H1 (cell line): ENCODE measurements around the gene SCFD1. TPM values are rescaled to one million over a fixed set of nuclear protein-coding genes. Genes with fewer than 3 reads are reported as not detected.

ENCODE experiments used
- CTCF ChIA-PET: fragments of 300-600 bp; sonication (Branson Sonifier 250); formaldehyde crosslinking; loops from one replicate; lab custom pipeline; 2021; ENCODE audit not compliant: partially characterized antibody; lab: Charles Lee
- POLR2A ChIA-PET: fragments of 300-600 bp; sonication (Branson Sonifier 250); formaldehyde crosslinking; loops from one replicate; lab custom pipeline; 2021; ENCODE audit warnings: inconsistent platforms; ENCODE audit not compliant: partially characterized antibody; lab: Charles Lee
- DNase-seq, 2 experiments: peaks; one replicate each; pipeline versions ENCODE4 v3.0.0 to v3.0.0-alpha.2; 2010 to 2022; ENCODE audit warnings: low spot score in 2 of 2, low read depth in 1 of 2, mixed read lengths in 1 of 2
- FAIRE-seq: peaks from 2 replicates; lab custom pipeline; 2011; peaks lifted over from hg19 to GRCh38; lab: Jason Lieb, UNC
- H2AFZ ChIP-seq: 2 replicates; pipeline ENCODE4 v1.8.1; 2012; ENCODE audit warnings: low read length, inconsistent platforms
- H2AK5ac ChIP-seq: 2 replicates; pipeline ENCODE4 v1.6.1; 2013; ENCODE audit warnings: low read depth, low read length
- H2BK120ac ChIP-seq: replicated peaks from 2 replicates; pipeline ENCODE3; 2013; ENCODE audit warnings: low read depth, low read length, inconsistent platforms
- H2BK12ac ChIP-seq: 2 replicates; pipeline ENCODE4 v1.6.1; 2013; ENCODE audit warnings: low read depth, low read length
- H2BK15ac ChIP-seq: 2 replicates; pipeline ENCODE4 v1.6.1; 2013; ENCODE audit warnings: low read length
- H2BK20ac ChIP-seq: 2 replicates; pipeline ENCODE4 v1.6.1; 2013; ENCODE audit warnings: low read length
- H2BK5ac ChIP-seq: 2 replicates; pipeline ENCODE4 v1.6.1; 2013; ENCODE audit warnings: low read depth, low read length
- H3K14ac ChIP-seq: 2 replicates; pipeline ENCODE4 v1.6.1; 2013; ENCODE audit warnings: inconsistent platforms; ENCODE audit not compliant: insufficient read length
- H3K18ac ChIP-seq: 2 replicates; pipeline ENCODE4 v1.6.1; 2013; ENCODE audit warnings: low read length; ENCODE audit errors: extremely low read depth
- H3K23ac ChIP-seq: 2 replicates; pipeline ENCODE4 v1.6.1; 2013; ENCODE audit warnings: inconsistent platforms; ENCODE audit not compliant: insufficient read length
- H3K23me2 ChIP-seq: 2 replicates; pipeline ENCODE4 v1.6.1; 2013; ENCODE audit warnings: low read depth, low read length
- H3K27ac ChIP-seq: 2 replicates; pipeline ENCODE4 v1.6.1; 2011; ENCODE audit warnings: low read depth, low read length, inconsistent platforms
- H3K27me3 ChIP-seq, 4 experiments: replicated peaks in 1 of 4; 1 replicate in 1 of 4; 2 replicates in 3 of 4; pipeline versions ENCODE4 v1.6.1 to v1.8.1; 2011 to 2013; ENCODE audit warnings: low read length in 3 of 4, mild to moderate bottlenecking in 3 of 4, inconsistent platforms in 2 of 4, mixed read lengths in 2 of 4, moderate library complexity in 1 of 4; ENCODE audit not compliant: control insufficient read depth in 3 of 4, insufficient read depth in 3 of 4; ENCODE audit errors: extremely low read depth in 1 of 4
- H3K36me3 ChIP-seq, 4 experiments: 2 replicates each; pipeline versions ENCODE4 v1.6.1 to v1.8.1; 2011 to 2013; ENCODE audit warnings: mild to moderate bottlenecking in 4 of 4, low read length in 3 of 4, moderate library complexity in 2 of 4, control low read depth in 1 of 4, inconsistent platforms in 1 of 4; ENCODE audit not compliant: insufficient read depth in 4 of 4, control insufficient read depth in 2 of 4
- H3K4ac ChIP-seq: replicated peaks from 2 replicates; pipeline ENCODE3; 2013; ENCODE audit warnings: low read length, low read depth, mixed read lengths, inconsistent platforms; ENCODE audit not compliant: insufficient read length
- H3K4me1 ChIP-seq, 4 experiments: replicated peaks in 1 of 4; 1 replicate in 1 of 4; 2 replicates in 3 of 4; pipeline versions ENCODE4 v1.6.1 to v1.8.1; 2011 to 2013; ENCODE audit warnings: low read length in 3 of 4, inconsistent platforms in 2 of 4, mixed read lengths in 1 of 4; ENCODE audit not compliant: insufficient read depth in 4 of 4, control insufficient read depth in 3 of 4
- H3K4me2 ChIP-seq, 2 experiments: 2 replicates each; pipeline versions ENCODE4 v1.6.1 to v1.8.1; 2011 to 2013; ENCODE audit warnings: low read depth in 2 of 2, low read length in 2 of 2, control low read depth in 1 of 2, inconsistent platforms in 1 of 2, mild to moderate bottlenecking in 1 of 2; ENCODE audit not compliant: insufficient read depth in 1 of 2
- H3K4me3 ChIP-seq, 4 experiments: fragments of 200-600, 300-600 bp in 1 of 4; sonication (generic), shearing (Covaris generic), sonication (Bioruptor Twin) in 1 of 4; 2 replicates each; pipeline versions ENCODE4 v1.5.1 to v1.8.1; 2011 to 2016; ENCODE audit warnings: low read length in 4 of 4, low read depth in 3 of 4, control low read depth in 2 of 4, inconsistent platforms in 2 of 4, mild to moderate bottlenecking in 2 of 4, mixed read lengths in 1 of 4, moderate library complexity in 1 of 4; ENCODE audit not compliant: insufficient read depth in 2 of 4; ENCODE audit errors: extremely low read depth in 1 of 4
- H3K56ac ChIP-seq: replicated peaks from 2 replicates; pipeline ENCODE3; 2013; ENCODE audit warnings: low read depth, mild to moderate bottlenecking, mixed read lengths, low read length, inconsistent platforms; ENCODE audit not compliant: insufficient read length
- H3K79me1 ChIP-seq: 2 replicates; pipeline ENCODE4 v1.6.1; 2013; ENCODE audit warnings: low read depth, low read length, control low read depth
- H3K79me2 ChIP-seq, 2 experiments: 2 replicates each; pipeline versions ENCODE4 v1.6.1 to v1.8.1; 2012 to 2013; ENCODE audit warnings: low read length in 2 of 2, mild to moderate bottlenecking in 2 of 2, inconsistent platforms in 1 of 2; ENCODE audit not compliant: insufficient read depth in 2 of 2, control insufficient read depth in 1 of 2
- H3K9ac ChIP-seq, 4 experiments: replicated peaks in 1 of 4; 1 replicate in 1 of 4; 2 replicates in 3 of 4; pipeline versions ENCODE4 v1.6.1 to v1.8.1; 2011 to 2013; ENCODE audit warnings: low read depth in 3 of 4, low read length in 3 of 4, control low read depth in 2 of 4, mild to moderate bottlenecking in 2 of 4, moderate library complexity in 2 of 4, inconsistent platforms in 1 of 4; ENCODE audit errors: extremely low read depth in 1 of 4
- H3K9me3 ChIP-seq, 2 experiments: 2 replicates each; pipeline versions ENCODE4 v1.6.1 to v1.8.1; 2012 to 2013; ENCODE audit warnings: mild to moderate bottlenecking in 2 of 2, moderate library complexity in 2 of 2, control low read depth in 1 of 2, inconsistent platforms in 1 of 2, low read depth in 1 of 2, low read length in 1 of 2, mixed read lengths in 1 of 2; ENCODE audit not compliant: insufficient read depth in 2 of 2
- H4K20me1 ChIP-seq, 2 experiments: replicated peaks in 1 of 2; 2 replicates each; pipeline versions ENCODE3 to v1.8.1; 2011 to 2013; ENCODE audit warnings: inconsistent platforms in 2 of 2, low read length in 2 of 2, mild to moderate bottlenecking in 1 of 2; ENCODE audit not compliant: insufficient read depth in 2 of 2, control insufficient read depth in 1 of 2
- H4K5ac ChIP-seq: 2 replicates; pipeline ENCODE4 v1.6.1; 2013; ENCODE audit warnings: low read length, low read depth, mixed read lengths, inconsistent platforms; ENCODE audit not compliant: insufficient read length
- H4K8ac ChIP-seq: 2 replicates; pipeline ENCODE4 v1.8.0; 2013; ENCODE audit warnings: mild to moderate bottlenecking, moderate library complexity, low read length, inconsistent platforms; ENCODE audit not compliant: insufficient read depth; ENCODE audit errors: extremely low read depth
- H4K91ac ChIP-seq: replicated peaks from 2 replicates; pipeline ENCODE3; 2013; ENCODE audit warnings: low read length, mixed read lengths, inconsistent platforms; ENCODE audit not compliant: insufficient read length
- ASH2L ChIP-seq: fragments of 200-600, 300-600 bp; sonication (generic); IDR thresholded peaks from one replicate; pipeline ENCODE4 v1.7.1; 2017; ENCODE audit warnings: low read length
- CEBPB ChIP-seq: IDR thresholded peaks from 2 replicates; pipeline ENCODE4 v1.6.1; 2012; ENCODE audit warnings: low read depth, low read length
- E2F6 ChIP-seq: IDR thresholded peaks from 2 replicates; pipeline ENCODE4 v1.6.1; 2012; ENCODE audit warnings: inconsistent platforms
- JUN ChIP-seq: IDR thresholded peaks from 2 replicates; pipeline ENCODE4 v1.6.1; 2011; ENCODE audit warnings: low read depth, mild to moderate bottlenecking, improper control_type of control experiment, low read length
- KDM1A ChIP-seq: fragments of 200-600, 300-600 bp; sonication (generic); IDR thresholded peaks from 2 replicates; pipeline ENCODE4 v1.7.1; 2016; ENCODE audit warnings: mild to moderate bottlenecking, low read length, borderline replicate concordance
- NANOG ChIP-seq: IDR thresholded peaks from 2 replicates; pipeline ENCODE4 v1.6.1; 2011; ENCODE audit warnings: low read length, low read depth, mild to moderate bottlenecking, inconsistent platforms; ENCODE audit not compliant: insufficient read depth, poor library complexity, severe bottlenecking
- SIN3A ChIP-seq, 2 experiments: IDR thresholded peaks in 1 of 2; conservative IDR thresholded peaks in 1 of 2; 2 replicates each; pipeline ENCODE4 v1.6.1; 2011 to 2012; ENCODE audit warnings: low read length in 2 of 2, improper control_type of control experiment in 1 of 2, low read depth in 1 of 2, mild to moderate bottlenecking in 1 of 2
- SIRT6 ChIP-seq: IDR thresholded peaks from one replicate; pipeline ENCODE4 v1.7.1; 2012; ENCODE audit warnings: low read length, inconsistent platforms
- ZNF274 ChIP-seq: IDR thresholded peaks from 2 replicates; pipeline ENCODE4 v1.7.0; 2012; ENCODE audit warnings: low read length, borderline replicate concordance; ENCODE audit errors: extremely low read depth
- WGBS, 2 experiments: shearing (Covaris generic) in 1 of 2; methylation state at CpG; one replicate each; pipeline versions ENCODE4 v1.1.6 to v1.1.7; 2013 to 2015; ENCODE audit warnings: low lambda C conversion rate in 2 of 2, mixed read lengths in 2 of 2, inconsistent platforms in 1 of 2, low coverage in 1 of 2, missing lambda C conversion rate in 1 of 2; ENCODE audit not compliant: insufficient replicate concordance in 2 of 2, insufficient coverage in 1 of 2, insufficient read length in 1 of 2; ENCODE audit errors: extremely low coverage in 1 of 2, missing lambda C conversion rate in 1 of 2; 5-methylcytosine and 5-hydroxymethylcytosine counted together
- polyA plus RNA-seq, 7 experiments: library from polyadenylated mRNA; depleted of rRNA in 3 of 7; stranded (reverse) in 5 of 7; unstranded in 2 of 7; fragments of >200 nt in 5 of 7; fragments of 200-250 nt in 2 of 7; gene quantifications; 1 replicate in 5 of 7; 2 replicates in 1 of 7; 4 replicates in 1 of 7; pipeline versions ENCODE4 v1.2.1 to v1.2.3, GENCODE V29; 2011 to 2013; ENCODE audit warnings: missing spikeins in 2 of 7, mixed read lengths in 2 of 7
- total RNA-seq: library from RNA; stranded (reverse); fragmentation: NEBNext Ultra II Directional; extraction: Animal tissue kit (Norgen Biotek cat#: 25700); gene quantifications from 2 replicates; pipeline ENCODE4 v1.2.1, GENCODE V29; 2021

Gene SCFD1
- total and polyA plus RNA-seq, 2 of the 8 experiments (the other 6 are each of a cell fraction or from before 2014, with no cell fraction given), result 32.8 to 64.5 TPM

- CTCF ChIA-PET, result interaction anchor here (0.7 kb wide), 1 partner anchor 918 kb away, joined by 3 read pairs; no protein-coding TSS in a partner anchor
- H3K9ac ChIP-seq, result no peak overlapping the region
- no peak for FAIRE-seq
These were observed 18.7 kb upstream of the SCFD1 start for GRCh38 chr14:30603402-30603801.

More at GRCh38 chr14:30603402-30603801, 18.7 kb upstream of the SCFD1 start:
- Histone ChIP-seq H3K14ac (no peak overlapping the region), H2BK20ac (no peak overlapping the region), H3K79me2 (no peaks in the 10 kb centered on the region), H3K4me1 (no peaks in the 10 kb centered on the region), H2AK5ac (no peak overlapping the region), H3K79me1 (no peaks in the 10 kb centered on the region), H3K18ac (no peak overlapping the region), H3K27me3 (no peaks in the 10 kb centered on the region), H2BK15ac (no peak overlapping the region), H3K23me2 (no peaks in the 10 kb centered on the region), H3K27ac (no peak overlapping the region), H4K5ac (no peak overlapping the region), H3K56ac (no peak overlapping the region), H3K23ac (no peak overlapping the region), H2AFZ (no peak overlapping the region)
- no peak for DNase-seq
- POLR2A ChIA-PET, result interaction anchor here (1.3 kb wide), 1 partner anchor 19 kb away, joined by 3 read pairs; no protein-coding TSS in a partner anchor
- TF ChIP-seq CEBPB, result no peak
- no peak for TF ChIP-seq ZNF274
- TF ChIP-seq SIRT6, result no peak
- no peak for TF ChIP-seq JUN
- TF ChIP-seq ASH2L, result no peak
- no peak for TF ChIP-seq KDM1A
- no peak for TF ChIP-seq NANOG
- TF ChIP-seq E2F6, result no peak
- TF ChIP-seq SIN3A (conservative IDR thresholded peaks at IDR 0.05 in 1 of 2, IDR thresholded peaks at IDR 0.05 in 1 of 2; ENCODE audit: low read depth in 1 of 2, low read length in 2 of 2), result no peak
- TF ChIP-seq, all 59 proteins: peak for 0
- Histone ChIP-seq H4K91ac (no peak overlapping the region), H3K9me3 (no peaks in the 10 kb centered on the region), H2BK120ac (no peak overlapping the region), H3K4me3 (no peak overlapping the region), H4K8ac (no peak overlapping the region), H2BK12ac (no peak overlapping the region), H3K36me3 (peaks cover 12 to 86% (median 52%) of the 10 kb centered on the region in 4 experiments), H2BK5ac (no peak overlapping the region), H3K4me2 (no peak overlapping the region), H4K20me1 (peaks cover 0 to 6% of the 10 kb centered on the region in 2 experiments), H3K4ac (no peak overlapping the region)
- WGBS, 2 experiments, result 95% methylated on average over 3 of the region's 3 CpGs; no CpG with 5 or more reads in 1 of the 2 experiments
